GM18526 (cell line): ENCODE measurements around the gene ZC3H7B.

Experiments used
- POLR2A ChIP-seq: IDR thresholded peaks from 3 replicates; pipeline ENCODE4 v1.6.1; 2011; ENCODE audit not compliant: insufficient read length; ENCODE audit errors: extremely low read depth

Gene ZC3H7B

GRCh38 chr22:41356430-41357028 lies 55.2 kb downstream of the ZC3H7B start:
- TF ChIP-seq POLR2A, result no peak

DNA sequence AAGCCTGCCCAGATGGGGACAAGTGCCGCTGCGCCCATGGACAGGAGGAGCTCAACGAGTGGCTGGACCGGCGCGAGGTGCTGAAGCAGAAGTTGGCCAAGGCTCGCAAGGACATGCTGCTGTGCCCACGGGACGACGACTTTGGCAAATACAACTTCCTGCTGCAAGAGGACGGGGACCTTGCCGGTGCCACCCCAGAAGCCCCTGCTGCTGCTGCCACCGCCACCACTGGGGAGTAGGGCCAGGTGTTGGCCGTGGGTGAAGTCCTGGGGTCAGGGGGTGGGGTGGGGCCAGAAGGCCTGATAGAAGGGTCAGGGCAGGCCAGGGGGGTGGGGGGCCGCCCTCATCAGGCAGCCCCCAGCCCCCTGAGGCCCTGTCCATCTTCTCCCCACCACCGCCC lies 55.9 kb downstream of the ZC3H7B start:
- no peak for TF ChIP-seq POLR2A

- no peak for TF ChIP-seq POLR2A
These were observed 57.6 kb downstream of the ZC3H7B start for GRCh38 chr22:41358927-41359326.

GRCh38 chr22:41359376-41359775 lies 58.1 kb downstream of the ZC3H7B start:
- no peak for TF ChIP-seq POLR2A

DNA sequence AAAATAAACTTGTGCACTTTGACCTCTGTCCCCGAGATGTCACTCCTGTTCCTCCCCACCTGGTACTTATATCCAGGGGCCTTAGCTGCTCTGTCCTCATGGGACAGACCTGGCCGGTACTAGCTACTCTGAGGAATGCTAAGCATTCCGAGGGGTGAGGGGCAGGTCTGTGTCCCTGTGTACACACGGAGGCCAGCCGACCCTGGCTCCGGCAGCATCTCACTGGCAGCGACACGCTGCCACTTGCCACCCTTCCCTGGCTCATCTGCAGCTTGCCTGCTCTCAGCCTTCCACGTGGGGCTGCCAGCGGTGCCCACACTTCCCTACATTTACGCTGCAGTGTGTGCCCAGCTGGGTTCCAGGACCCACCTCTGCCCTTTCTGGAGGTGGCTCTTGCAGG lies 58.8 kb downstream of the ZC3H7B start:
- TF ChIP-seq POLR2A, result no peak

DNA sequence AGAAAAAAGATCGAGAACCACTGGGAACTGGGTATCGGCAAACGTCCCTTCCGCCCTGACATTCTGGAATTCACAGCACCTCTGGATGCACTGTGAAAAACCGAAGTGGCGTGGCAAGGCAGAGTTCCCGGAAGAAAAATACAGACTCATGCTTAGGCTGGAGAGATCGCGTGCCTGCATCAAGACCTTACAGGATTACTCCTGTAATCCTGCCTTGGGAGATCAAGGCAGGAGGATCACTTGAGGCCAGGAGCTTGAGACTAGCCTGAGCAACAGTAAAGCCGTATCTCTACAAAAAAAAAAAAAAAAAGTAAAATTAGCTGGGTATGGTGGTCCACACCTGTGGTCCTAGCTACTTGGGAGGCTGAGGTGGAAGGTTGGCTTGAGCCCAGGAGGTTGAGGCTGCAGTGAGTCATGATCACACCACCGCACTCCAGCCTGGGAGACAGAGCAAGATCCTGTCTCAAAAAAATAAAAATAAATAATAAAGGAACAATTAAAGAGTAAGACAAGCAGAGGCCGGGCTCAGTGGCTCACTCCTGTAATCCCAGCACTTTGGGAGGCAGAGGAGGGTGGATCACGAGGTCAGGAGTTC lies 60.5 kb downstream of the ZC3H7B start:
- TF ChIP-seq POLR2A, result no peak

- no peak for TF ChIP-seq POLR2A
These were observed 61.3 kb downstream of the ZC3H7B start for GRCh38 chr22:41362615-41363014.

- TF ChIP-seq POLR2A, result no peak
These were observed 62.9 kb downstream of the ZC3H7B start for GRCh38 chr22:41364233-41364632.

GRCh38 chr22:41364955-41365354 lies 63.6 kb downstream of the ZC3H7B start:
- TF ChIP-seq POLR2A, result no peak

GRCh38 chr22:41365425-41365824 lies 64.1 kb downstream of the ZC3H7B start:
- no peak for TF ChIP-seq POLR2A

- no peak for TF ChIP-seq POLR2A
These were observed 65.2 kb downstream of the ZC3H7B start for GRCh38 chr22:41366323-41367029.

- TF ChIP-seq POLR2A, result no peak
These were observed 65.8 kb downstream of the ZC3H7B start for GRCh38 chr22:41367039-41367679.

GRCh38 chr22:41367680-41368542 lies 66.6 kb downstream of the ZC3H7B start:
- no peak for TF ChIP-seq POLR2A

DNA sequence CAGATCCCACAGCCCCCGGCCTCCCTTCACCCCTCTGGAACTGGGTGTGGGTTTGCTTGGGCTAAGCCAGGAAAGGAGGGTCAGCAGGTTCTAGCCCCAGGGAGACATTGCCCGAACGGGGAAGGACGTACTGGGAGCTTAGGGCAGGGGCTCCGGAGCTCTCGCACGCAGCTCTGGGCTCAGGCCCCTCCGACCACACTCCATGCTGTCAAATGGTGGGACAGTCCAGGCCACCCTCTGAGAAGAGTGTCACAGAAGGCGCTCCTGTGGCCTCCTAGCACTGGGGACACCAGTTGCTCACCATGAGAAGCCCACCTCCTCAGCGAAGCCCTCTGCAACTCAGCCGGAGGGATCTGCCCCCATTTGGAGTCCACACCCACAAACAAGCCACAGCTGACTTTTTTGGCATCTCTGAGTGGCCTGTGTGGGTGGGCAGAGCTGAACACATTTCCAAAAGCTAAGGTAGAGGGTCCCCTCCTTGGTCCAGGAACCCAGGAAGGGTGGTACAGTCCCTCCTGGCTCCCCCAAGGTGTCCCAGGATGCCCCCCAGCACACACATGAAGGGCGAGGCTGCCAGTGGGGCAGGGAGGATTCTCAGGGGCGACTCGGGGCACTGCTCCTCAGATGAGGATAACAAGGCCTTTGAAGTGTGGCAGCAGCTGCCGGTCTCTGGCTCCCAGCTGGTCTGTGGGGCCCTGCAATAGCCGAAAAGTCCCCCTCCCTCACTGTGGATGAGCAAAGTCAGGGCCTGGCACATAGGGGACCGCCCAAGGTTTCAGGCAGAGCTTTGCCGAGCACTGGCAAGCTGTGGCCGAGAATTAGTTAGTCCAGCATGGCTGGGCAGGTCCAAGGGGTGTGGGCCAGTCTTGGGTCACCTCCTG lies 67.5 kb downstream of the ZC3H7B start:
- no peak for TF ChIP-seq POLR2A
